Measurements from ENCODE around the gene METAP2.

DNA sequence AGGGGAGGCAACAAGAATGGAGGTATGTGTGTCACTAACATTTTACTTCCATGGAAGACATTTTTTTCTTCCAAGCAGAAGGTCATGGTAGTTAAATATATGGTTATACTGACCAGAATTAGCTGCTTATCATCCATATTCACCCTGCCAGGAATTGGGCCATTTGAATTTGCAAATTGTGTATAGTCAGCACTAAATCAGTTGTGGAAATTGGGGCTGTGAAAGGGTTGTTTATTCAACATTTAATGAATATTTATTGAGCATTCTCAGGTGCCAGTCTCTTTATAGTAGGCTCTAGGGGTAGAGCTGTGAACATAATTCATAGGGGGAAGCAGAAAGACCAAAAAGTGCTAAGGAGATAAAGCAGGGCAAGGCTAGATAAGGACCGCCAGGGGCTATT lies 38.0 kb downstream of the METAP2 start:
- TF ChIP-seq POLR2AphosphoS5 (IDR thresholded peaks at IDR 0.05; ENCODE audit: insufficient read depth, low read depth, low read length) (no peak), MYC (IDR thresholded peaks at IDR 0.05; ENCODE audit: low read depth, low read length) (no peak), CTCF (IDR thresholded peaks at IDR 0.05; ENCODE audit: extremely low read depth in 1 of 2, insufficient read depth in 1 of 2, low read depth in 1 of 2, low read length in 2 of 2) (no peak), POLR2A (IDR thresholded peaks at IDR 0.05; ENCODE audit: low read depth, low read length) (no peak)

Data from endothelial cell of umbilical vein (primary cell).